Endothelial cell of umbilical vein (primary cell): ENCODE results near the gene TMEM225B. TPM values are rescaled to one million over a fixed set of nuclear protein-coding genes. Genes with fewer than 3 reads are reported as not detected.

Source experiments
- BruUV-seq: library from RNA; stranded (reverse); fragments of 400-500 nt; replicated peaks from 2 replicates; lab custom pipeline; 2021; lab: Mats Ljungman, UMichigan
- CTCF ChIA-PET: fragments of 300-600, 350-600 bp; sonication (Branson Sonifier 250); formaldehyde crosslinking; loops from one replicate; lab custom pipeline; 2021; ENCODE audit warnings: antibody characterized with exemption, inconsistent platforms; lab: Charles Lee
- POLR2A ChIA-PET: fragments of 300-600, 350-600 bp; sonication (Branson Sonifier 250); formaldehyde crosslinking; loops from one replicate; lab custom pipeline; 2021; ENCODE audit warnings: antibody characterized with exemption, inconsistent platforms; lab: Charles Lee
- DNase-seq: peaks from one replicate; pipeline ENCODE4 v3.0.0-alpha.2; 2011; ENCODE audit warnings: low read depth, low spot score
- FAIRE-seq: peaks from 2 replicates; lab custom pipeline; 2011; peaks lifted over from hg19 to GRCh38; lab: Jason Lieb, UNC
- H2AFZ ChIP-seq: 2 replicates; pipeline ENCODE4 v1.6.0; 2012; ENCODE audit warnings: low read depth, low read length, control low read depth, inconsistent platforms
- H3K27ac ChIP-seq: 2 replicates; pipeline ENCODE4 v1.5.1; 2011; ENCODE audit warnings: low read depth, mild to moderate bottlenecking, control low read depth, low read length, moderate library complexity; ENCODE audit not compliant: insufficient read depth
- H3K27me3 ChIP-seq, 2 experiments: 2 replicates each; pipeline versions ENCODE4 v1.6.0 to v1.6.1; 2011; ENCODE audit warnings: low read length in 2 of 2, mixed read lengths in 1 of 2; ENCODE audit not compliant: control insufficient read depth in 2 of 2, insufficient read depth in 2 of 2
- H3K36me3 ChIP-seq, 2 experiments: 2 replicates in 1 of 2; 3 replicates in 1 of 2; pipeline ENCODE4 v1.5.1; 2011; ENCODE audit warnings: low read length in 2 of 2, mild to moderate bottlenecking in 1 of 2, moderate library complexity in 1 of 2; ENCODE audit not compliant: control insufficient read depth in 2 of 2, insufficient read depth in 2 of 2; ENCODE audit errors: extremely low read depth in 1 of 2
- H3K4me1 ChIP-seq: 3 replicates; pipeline ENCODE4 v1.5.1; 2011; ENCODE audit warnings: mild to moderate bottlenecking, low read length; ENCODE audit not compliant: control insufficient read depth, insufficient read depth; ENCODE audit errors: extremely low read depth
- H3K4me2 ChIP-seq: 2 replicates; pipeline ENCODE4 v1.6.1; 2011; ENCODE audit warnings: low read length, control low read depth, mixed read lengths; ENCODE audit not compliant: insufficient read depth
- H3K4me3 ChIP-seq, 3 experiments: fragments of 200-600 bp in 1 of 3; sonication (generic), shearing (Covaris generic) in 1 of 3; replicated peaks in 1 of 3; 2 replicates each; pipeline ENCODE4 v1.5.1; 2011 to 2016; ENCODE audit warnings: control low read depth in 3 of 3, low read length in 3 of 3, mild to moderate bottlenecking in 2 of 3, inconsistent platforms in 1 of 3, low read depth in 1 of 3, moderate library complexity in 1 of 3; ENCODE audit not compliant: insufficient read depth in 1 of 3
- H3K79me2 ChIP-seq: 2 replicates; pipeline ENCODE4 v1.6.0; 2012; ENCODE audit warnings: low read length, inconsistent platforms; ENCODE audit not compliant: control insufficient read depth, insufficient read depth
- H3K9ac ChIP-seq: replicated peaks from 2 replicates; pipeline ENCODE3; 2011; ENCODE audit warnings: low read length, control low read depth; ENCODE audit not compliant: insufficient read depth; ENCODE audit errors: extremely low read depth
- H3K9me1 ChIP-seq: replicated peaks from 3 replicates; pipeline ENCODE4 v1.6.0; 2011; ENCODE audit warnings: mild to moderate bottlenecking, low read length; ENCODE audit not compliant: control insufficient read depth, insufficient read depth; ENCODE audit errors: extremely low read depth
- H3K9me3 ChIP-seq: replicated peaks from 2 replicates; pipeline ENCODE4 v1.5.1; 2012; ENCODE audit warnings: low read length, inconsistent platforms; ENCODE audit not compliant: control insufficient read depth, insufficient read depth
- H4K20me1 ChIP-seq: replicated peaks from 2 replicates; pipeline ENCODE3; 2011; ENCODE audit warnings: mild to moderate bottlenecking, low read length; ENCODE audit not compliant: control insufficient read depth, insufficient read depth; ENCODE audit errors: extremely low read depth
- CTCF ChIP-seq, 2 donors: IDR thresholded peaks; 1 replicate in 1 of 2; 2 replicates in 1 of 2; pipeline ENCODE4 v1.5.1; 2011; ENCODE audit warnings: low read length in 2 of 2, mild to moderate bottlenecking in 2 of 2, moderate library complexity in 2 of 2, control low read depth in 1 of 2, inconsistent platforms in 1 of 2, low read depth in 1 of 2; ENCODE audit not compliant: insufficient read depth in 1 of 2; ENCODE audit errors: extremely low read depth in 1 of 2
- EZH2 ChIP-seq: IDR thresholded peaks from 2 replicates; pipeline ENCODE4 v1.6.1; 2012; ENCODE audit warnings: borderline replicate concordance, low read depth, mild to moderate bottlenecking, moderate library complexity, low read length, inconsistent platforms; ENCODE audit not compliant: severe bottlenecking
- FOS ChIP-seq: IDR thresholded peaks from 2 replicates; pipeline ENCODE4 v1.6.1; 2011; ENCODE audit warnings: mild to moderate bottlenecking, low read length, moderate library complexity, borderline replicate concordance; ENCODE audit not compliant: insufficient read depth
- GATA2 ChIP-seq: IDR thresholded peaks from 2 replicates; pipeline ENCODE4 v1.7.0; 2011; ENCODE audit warnings: low read depth, mild to moderate bottlenecking, moderate library complexity, mixed read lengths, low read length; ENCODE audit not compliant: insufficient read length, insufficient read depth
- JUN ChIP-seq: IDR thresholded peaks from 2 replicates; pipeline ENCODE4 v1.6.1; 2011; ENCODE audit warnings: borderline replicate concordance, low read depth; ENCODE audit not compliant: insufficient read length, insufficient read depth
- MAX ChIP-seq: IDR thresholded peaks from 2 replicates; pipeline ENCODE4 v1.6.1; 2011; ENCODE audit not compliant: insufficient read depth, insufficient read length
- MYC ChIP-seq: IDR thresholded peaks from one replicate; pipeline ENCODE4 v1.6.1; 2011; ENCODE audit warnings: mild to moderate bottlenecking, low read depth, low read length
- POLR2A ChIP-seq: IDR thresholded peaks from 2 replicates; pipeline ENCODE4 v1.6.1; 2012; ENCODE audit warnings: low read depth, mild to moderate bottlenecking, control low read depth, low read length
- POLR2AphosphoS5 ChIP-seq: IDR thresholded peaks from 2 replicates; pipeline ENCODE4 v1.6.1; 2012; ENCODE audit warnings: low read depth, mild to moderate bottlenecking, control low read depth, low read length, moderate library complexity; ENCODE audit not compliant: insufficient read depth
- dilution Hi-C: fragments of 300-500 bp; cut with MboI; formaldehyde crosslinking; loops from one replicate; pipeline ENCODE4 v1.15.0; 2019; ENCODE audit warnings: low sequenced_read_pairs; ENCODE audit not compliant: extremely low pct_ligation_motif_present
- intact Hi-C: fragments of 100-400 bp; cut with micrococcal nuclease; formaldehyde crosslinking; loops from one replicate; pipeline ENCODE4 v1.10.0; 2022
- polyA plus RNA-seq, 4 experiments: library from polyadenylated mRNA; depleted of rRNA in 3 of 4; stranded (reverse) in 3 of 4; unstranded in 1 of 4; fragments of >200 nt; gene quantifications; 2 replicates each; pipeline versions ENCODE4 v1.2.1 to v1.2.3, GENCODE V29; 2011 to 2012; ENCODE audit warnings: missing spikeins in 1 of 4
- total RNA-seq: library from RNA; stranded (reverse); gene quantifications from 2 replicates; pipeline ENCODE4 v1.2.3, GENCODE V29; 2021

TMEM225B gene
- total and polyA plus RNA-seq, 2 donors (not counting 3 experiments of a cell fraction or from before 2014, with no cell fraction given) = 0.29 TPM; not detected in 1

GRCh38 chr7:99557196-99557607, 40.9 kb upstream of the TMEM225B start:
- H3K4me2 ChIP-seq = no peak overlapping the region
- BruUV-seq = no TSS peak
- dilution Hi-C loops = no loop called here
- ChIA-PET POLR2A (no interaction called here), CTCF (no interaction called here)
- H3K9ac ChIP-seq = no peak overlapping the region
- H2AFZ ChIP-seq = no peak overlapping the region
- H3K27me3 ChIP-seq = no peaks in the 10 kb centered on the region
- intact Hi-C loops = no loop called here
- H3K4me1 ChIP-seq = peaks cover 15% of the 10 kb centered on the region
- H3K9me3 ChIP-seq = no peaks in the 10 kb centered on the region
- DNase-seq (no peak), FAIRE-seq (no peak)
- H3K27ac ChIP-seq = no peak overlapping the region
- H3K36me3 ChIP-seq = peaks cover 4 to 10% of the 10 kb centered on the region in 2 experiments
- no peak overlapping the region for H3K4me3 ChIP-seq
- no peaks in the 10 kb centered on the region for H3K9me1 ChIP-seq
- TF ChIP-seq POLR2AphosphoS5 (no peak), MYC (no peak), EZH2 (no peak), FOS (no peak), JUN (no peak), POLR2A (no peak), CTCF (IDR thresholded peaks at IDR 0.05; ENCODE audit: extremely low read depth in 1 of 2, insufficient read depth in 1 of 2, low read depth in 1 of 2, low read length in 2 of 2) (no peak), GATA2 (no peak), MAX (no peak)
- no peaks in the 10 kb centered on the region for H4K20me1 ChIP-seq
- H3K79me2 ChIP-seq = peaks cover 13% of the 10 kb centered on the region
